Fibroblast of lung (primary cell): ENCODE measurements around the gene HACD4. TPM values are rescaled to one million over a fixed set of nuclear protein-coding genes. Genes with fewer than 3 reads are reported as not detected.

Experiments
- DNase-seq, 2 donors: peaks; one replicate each; pipeline versions ENCODE4 v3.0.0 to v3.0.0-alpha.2; 2010; ENCODE audit warnings: low read depth in 2 of 2
- H2AFZ ChIP-seq: 2 replicates; pipeline ENCODE4 v1.5.1; 2012; ENCODE audit warnings: low read length, control low read depth, inconsistent platforms
- H3K27ac ChIP-seq: 2 replicates; pipeline ENCODE4 v1.5.1; 2011; ENCODE audit warnings: low read length, control low read depth; ENCODE audit not compliant: insufficient read depth
- H3K27me3 ChIP-seq: 2 replicates; pipeline ENCODE4 v1.5.1; 2011; ENCODE audit warnings: mild to moderate bottlenecking, low read length; ENCODE audit not compliant: control insufficient read depth, insufficient read depth
- H3K36me3 ChIP-seq: 2 replicates; pipeline ENCODE4 v1.5.1; 2011; ENCODE audit warnings: low read length; ENCODE audit not compliant: control insufficient read depth, insufficient read depth
- H3K4me1 ChIP-seq: 2 replicates; pipeline ENCODE4 v1.5.1; 2011; ENCODE audit warnings: low read length; ENCODE audit not compliant: control insufficient read depth, insufficient read depth; ENCODE audit errors: extremely low read depth
- H3K4me2 ChIP-seq: 2 replicates; pipeline ENCODE4 v1.5.1; 2011; ENCODE audit warnings: low read length, control low read depth; ENCODE audit not compliant: insufficient read depth; ENCODE audit errors: extremely low read depth
- H3K4me3 ChIP-seq, 4 experiments: fragments of 200-600 bp in 1 of 4; sonication (generic) in 1 of 4; replicated peaks in 1 of 4; 2 replicates each; pipeline ENCODE4 v1.5.1; 2011 to 2016; ENCODE audit warnings: low read length in 4 of 4, low read depth in 3 of 4, mild to moderate bottlenecking in 3 of 4, control low read depth in 2 of 4, inconsistent platforms in 1 of 4, mixed read lengths in 1 of 4; ENCODE audit not compliant: insufficient read depth in 1 of 4; ENCODE audit errors: control extremely low read depth in 1 of 4
- H3K79me2 ChIP-seq: 2 replicates; pipeline ENCODE4 v1.5.1; 2012; ENCODE audit warnings: mild to moderate bottlenecking, low read length, inconsistent platforms; ENCODE audit not compliant: control insufficient read depth, insufficient read depth
- H3K9ac ChIP-seq: 2 replicates; pipeline ENCODE4 v1.5.1; 2011; ENCODE audit warnings: mild to moderate bottlenecking, low read length, control low read depth; ENCODE audit not compliant: insufficient read depth
- H3K9me3 ChIP-seq: 2 replicates; pipeline ENCODE4 v1.5.1; 2012; ENCODE audit warnings: low read depth, low read length; ENCODE audit not compliant: control insufficient read depth, insufficient read depth
- H4K20me1 ChIP-seq: 2 replicates; pipeline ENCODE4 v1.5.1; 2011; ENCODE audit warnings: low read length; ENCODE audit not compliant: control insufficient read depth, insufficient read depth; ENCODE audit errors: extremely low read depth
- EZH2 ChIP-seq: IDR thresholded peaks from 2 replicates; pipeline ENCODE4 v1.5.1; 2012; ENCODE audit warnings: low read length, control low read depth, mild to moderate bottlenecking; ENCODE audit errors: missing control alignments
- polyA plus RNA-seq, 2 donors: library from polyadenylated mRNA; depleted of rRNA in 1 of 2; stranded (reverse) in 1 of 2; unstranded in 1 of 2; fragments of >200 nt; gene quantifications; 2 replicates each; pipeline ENCODE4 v1.2.1, GENCODE V29; 2011 to 2012; ENCODE audit warnings: missing spikeins in 1 of 2
- total RNA-seq: library from RNA; depleted of rRNA; stranded (reverse); fragments of >200 nt; gene quantifications from 2 replicates; pipeline ENCODE4 v1.2.1, GENCODE V29; 2014
- TF ChIP-seq, protein P1 (sequence below), 2 donors: IDR thresholded peaks in 1 of 2; conservative IDR thresholded peaks in 1 of 2; 1 replicate in 1 of 2; 2 replicates in 1 of 2; pipeline ENCODE4 v1.5.1; 2011 to 2012; ENCODE audit warnings: low read length in 2 of 2, control low read depth in 1 of 2, inconsistent platforms in 1 of 2, low read depth in 1 of 2, mild to moderate bottlenecking in 1 of 2

Gene HACD4
- total and polyA plus RNA-seq, 2 donors (not counting 1 experiment from before 2014, with no cell fraction given), result 24.9 to 27.1 TPM

DNA sequence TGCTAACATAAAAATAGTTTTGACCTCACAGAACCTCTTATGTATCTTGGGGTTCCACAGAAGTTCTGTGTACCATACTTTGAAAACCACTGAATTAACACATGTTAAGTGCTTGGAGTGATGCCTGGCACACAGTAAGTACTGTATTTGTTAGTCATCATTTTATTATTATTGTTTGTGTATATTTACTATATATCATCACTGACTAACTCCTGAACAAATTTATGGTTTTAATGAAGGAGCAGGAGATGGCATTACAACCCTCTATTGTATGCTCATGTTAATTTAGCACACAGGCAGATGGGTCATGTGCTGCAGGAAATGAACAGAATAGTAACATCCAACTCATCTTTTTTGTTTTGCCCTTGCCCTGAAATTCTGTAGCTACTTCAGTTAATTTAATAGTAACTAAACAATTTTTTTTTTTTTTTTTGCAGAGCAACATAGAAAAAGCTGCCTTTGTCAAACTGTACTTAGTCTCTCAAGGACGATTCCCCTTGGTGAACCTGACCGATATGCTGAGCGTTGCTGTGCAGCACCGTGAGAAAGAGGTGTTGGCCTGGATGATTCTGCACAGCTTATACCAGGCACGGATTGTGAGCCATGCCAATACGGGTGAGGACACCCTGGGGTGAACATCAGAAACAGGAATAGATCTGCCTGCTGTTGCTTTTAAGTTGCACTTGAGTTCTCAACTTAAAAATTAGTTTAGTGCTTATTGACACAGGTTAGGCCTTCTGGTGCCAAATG, 45.4 kb downstream of the HACD4 start:
- no peak for DNase-seq
- H3K27ac ChIP-seq, result no peak overlapping the region

DNA sequence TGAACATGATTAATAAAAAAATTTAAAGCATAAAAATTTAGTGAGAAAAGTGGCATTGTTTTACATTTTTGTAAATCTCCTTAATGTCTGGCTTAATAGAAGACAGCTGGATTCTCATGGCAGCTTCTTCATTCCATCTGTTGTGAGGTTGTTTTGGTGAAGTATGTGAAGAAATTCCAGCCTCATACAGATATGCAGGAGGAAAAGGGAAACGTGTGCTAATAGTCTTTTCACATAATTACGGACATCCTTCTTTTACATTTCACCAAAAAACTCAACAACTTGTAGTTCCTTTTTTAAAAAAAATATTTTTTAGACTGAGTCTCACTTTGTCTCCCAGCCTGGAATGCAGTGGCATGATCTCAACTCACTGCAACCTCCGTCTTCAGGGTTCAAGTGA, 46.9 kb downstream of the HACD4 start:
- TF ChIP-seq, protein P1, sequence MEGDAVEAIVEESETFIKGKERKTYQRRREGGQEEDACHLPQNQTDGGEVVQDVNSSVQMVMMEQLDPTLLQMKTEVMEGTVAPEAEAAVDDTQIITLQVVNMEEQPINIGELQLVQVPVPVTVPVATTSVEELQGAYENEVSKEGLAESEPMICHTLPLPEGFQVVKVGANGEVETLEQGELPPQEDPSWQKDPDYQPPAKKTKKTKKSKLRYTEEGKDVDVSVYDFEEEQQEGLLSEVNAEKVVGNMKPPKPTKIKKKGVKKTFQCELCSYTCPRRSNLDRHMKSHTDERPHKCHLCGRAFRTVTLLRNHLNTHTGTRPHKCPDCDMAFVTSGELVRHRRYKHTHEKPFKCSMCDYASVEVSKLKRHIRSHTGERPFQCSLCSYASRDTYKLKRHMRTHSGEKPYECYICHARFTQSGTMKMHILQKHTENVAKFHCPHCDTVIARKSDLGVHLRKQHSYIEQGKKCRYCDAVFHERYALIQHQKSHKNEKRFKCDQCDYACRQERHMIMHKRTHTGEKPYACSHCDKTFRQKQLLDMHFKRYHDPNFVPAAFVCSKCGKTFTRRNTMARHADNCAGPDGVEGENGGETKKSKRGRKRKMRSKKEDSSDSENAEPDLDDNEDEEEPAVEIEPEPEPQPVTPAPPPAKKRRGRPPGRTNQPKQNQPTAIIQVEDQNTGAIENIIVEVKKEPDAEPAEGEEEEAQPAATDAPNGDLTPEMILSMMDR (conservative IDR thresholded peaks at IDR 0.05 in 1 of 2, IDR thresholded peaks at IDR 0.05 in 1 of 2; ENCODE audit: low read depth in 1 of 2, low read length in 2 of 2), result no peak
- TF ChIP-seq EZH2, result no peak
- Histone ChIP-seq H3K4me3 (no peak overlapping the region), H2AFZ (no peak overlapping the region), H3K27me3 (no peaks in the 10 kb centered on the region), H3K9ac (no peak overlapping the region), H3K27ac (no peak overlapping the region), H3K4me2 (no peak overlapping the region), H3K9me3 (no peaks in the 10 kb centered on the region), H3K79me2 (no peaks in the 10 kb centered on the region), H3K36me3 (peaks cover 3% of the 10 kb centered on the region), H4K20me1 (no peaks in the 10 kb centered on the region), H3K4me1 (peaks cover 10% of the 10 kb centered on the region)
- no peak for DNase-seq

More for the DNA sequence above, 45.4 kb downstream of the HACD4 start:
- TF ChIP-seq, protein P1 (conservative IDR thresholded peaks at IDR 0.05 in 1 of 2, IDR thresholded peaks at IDR 0.05 in 1 of 2; ENCODE audit: low read depth in 1 of 2, low read length in 2 of 2), result no peak
- TF ChIP-seq EZH2, result no peak
- Histone ChIP-seq H3K27me3 (no peaks in the 10 kb centered on the region), H2AFZ (no peak overlapping the region), H3K4me1 (peaks cover 10% of the 10 kb centered on the region), H3K4me2 (no peak overlapping the region), H3K9ac (no peak overlapping the region), H3K9me3 (no peaks in the 10 kb centered on the region), H3K36me3 (peaks cover 5% of the 10 kb centered on the region), H3K79me2 (no peaks in the 10 kb centered on the region), H3K4me3 (no peak overlapping the region), H4K20me1 (no peaks in the 10 kb centered on the region)

DNA sequence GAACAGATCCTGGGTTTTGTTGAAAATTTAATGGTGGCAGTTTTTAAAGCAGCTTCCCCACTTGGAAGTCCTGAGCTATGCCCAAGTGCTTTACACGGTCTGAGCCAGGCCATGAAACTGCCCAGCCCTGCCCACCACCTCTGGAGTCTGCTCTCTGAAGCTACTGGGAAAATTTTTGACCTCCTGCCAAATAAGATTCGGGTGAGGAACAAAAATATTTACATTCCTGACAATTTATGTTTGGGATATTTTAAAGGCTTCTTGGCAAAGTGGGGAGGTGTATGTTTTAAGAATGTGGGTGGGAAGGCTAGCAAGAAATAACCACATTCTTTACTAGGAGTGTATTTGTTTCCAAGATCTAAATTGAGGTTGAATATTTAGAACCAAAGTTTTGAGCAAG, 50.0 kb downstream of the HACD4 start:
- Histone ChIP-seq H2AFZ (no peak overlapping the region), H3K4me2 (peak overlapping the region; percentile 60), H3K9me3 (no peaks in the 10 kb centered on the region), H3K79me2 (no peaks in the 10 kb centered on the region), H3K27ac (peak overlapping the region; percentile 44), H3K9ac (no peak overlapping the region), H3K36me3 (peaks cover 3% of the 10 kb centered on the region), H3K27me3 (no peaks in the 10 kb centered on the region), H4K20me1 (no peaks in the 10 kb centered on the region), H3K4me1 (peaks cover 6% of the 10 kb centered on the region), H3K4me3 (peak overlapping the region in 1 of 4 experiments; percentile 16)
- peak; percentile 87 to 88 for DNase-seq
- TF ChIP-seq EZH2, result no peak
